Spleen (tissue), 7 donors: ENCODE measurements around the gene MAP2K5.

Source experiments
- POLR2AphosphoS5 ChIP-seq, 3 donors: sonication (generic); formaldehyde crosslinking; IDR thresholded peaks; one replicate each; pipeline ENCODE4 v1.5.1; 2017; ENCODE audit warnings: antibody characterized with exemption in 3 of 3
- TF ChIP-seq, protein P1 (sequence below), 11 experiments: fragments of 200-600 bp in 7 of 11; fragments of 450-650 bp in 4 of 11; sonication (generic) in 4 of 11; IDR thresholded peaks in 8 of 11; conservative IDR thresholded peaks in 3 of 11; 1 replicate in 7 of 11; 2 replicates in 4 of 11; pipeline versions ENCODE4 v1.4.0 to v1.8.0; 2016 to 2021; ENCODE audit warnings: antibody characterized with exemption in 11 of 11, inconsistent platforms in 4 of 11, mild to moderate bottlenecking in 1 of 11
- donor health status: DM: no; HTN: no; CAD: no; lungs with moderate emphysema.
- donor health status: DM: no; HTN: no; CAD: no.
- donor health status: DM: no; HTN: no; CAD: no.

DNA sequence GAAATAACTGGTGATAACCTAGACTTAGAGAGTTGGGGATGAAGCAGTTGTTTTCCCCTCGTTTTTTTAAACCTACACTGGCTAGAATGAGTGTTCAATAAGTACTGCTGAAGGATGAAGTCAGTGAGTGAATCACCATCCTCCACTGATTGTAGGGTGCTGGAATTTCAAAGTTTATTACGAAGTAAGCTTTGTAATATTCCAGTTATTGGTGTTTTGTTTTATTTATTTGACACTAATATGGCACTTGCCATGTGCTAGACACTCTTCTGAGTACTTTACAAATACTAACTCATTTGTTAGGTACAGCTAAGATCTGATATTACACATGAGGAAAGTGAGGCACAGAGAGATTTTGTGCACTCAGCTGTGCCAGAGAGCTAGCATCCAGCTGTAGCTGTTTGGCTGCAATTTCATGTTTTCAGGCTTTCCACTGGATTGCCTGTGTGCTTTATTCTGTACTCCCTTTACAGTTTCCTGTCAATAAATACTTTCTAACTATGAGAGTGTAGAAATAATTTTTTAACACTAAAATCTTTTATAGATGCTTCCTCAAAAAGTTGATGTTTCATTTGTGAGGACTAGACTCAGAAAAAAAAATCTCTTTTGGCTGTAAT, 5.8 kb downstream of the MAP2K5 start:
- TF ChIP-seq, protein P1, sequence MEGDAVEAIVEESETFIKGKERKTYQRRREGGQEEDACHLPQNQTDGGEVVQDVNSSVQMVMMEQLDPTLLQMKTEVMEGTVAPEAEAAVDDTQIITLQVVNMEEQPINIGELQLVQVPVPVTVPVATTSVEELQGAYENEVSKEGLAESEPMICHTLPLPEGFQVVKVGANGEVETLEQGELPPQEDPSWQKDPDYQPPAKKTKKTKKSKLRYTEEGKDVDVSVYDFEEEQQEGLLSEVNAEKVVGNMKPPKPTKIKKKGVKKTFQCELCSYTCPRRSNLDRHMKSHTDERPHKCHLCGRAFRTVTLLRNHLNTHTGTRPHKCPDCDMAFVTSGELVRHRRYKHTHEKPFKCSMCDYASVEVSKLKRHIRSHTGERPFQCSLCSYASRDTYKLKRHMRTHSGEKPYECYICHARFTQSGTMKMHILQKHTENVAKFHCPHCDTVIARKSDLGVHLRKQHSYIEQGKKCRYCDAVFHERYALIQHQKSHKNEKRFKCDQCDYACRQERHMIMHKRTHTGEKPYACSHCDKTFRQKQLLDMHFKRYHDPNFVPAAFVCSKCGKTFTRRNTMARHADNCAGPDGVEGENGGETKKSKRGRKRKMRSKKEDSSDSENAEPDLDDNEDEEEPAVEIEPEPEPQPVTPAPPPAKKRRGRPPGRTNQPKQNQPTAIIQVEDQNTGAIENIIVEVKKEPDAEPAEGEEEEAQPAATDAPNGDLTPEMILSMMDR (IDR thresholded peaks at IDR 0.05 in 8 of 11, conservative IDR thresholded peaks at IDR 0.05 in 3 of 11), result no peak
- TF ChIP-seq POLR2AphosphoS5 (IDR thresholded peaks at IDR 0.05), result no peak
